ENCODE measurements around the gene NAV3. TPM values are rescaled to one million over a fixed set of nuclear protein-coding genes. Genes with fewer than 3 reads are reported as not detected.
A peak's percentile ranks its signal among the peaks of the same experiment; 100 is the strongest.

NAV3 gene
- total and polyA plus RNA-seq, 2 of the 4 experiments (the other 2 are of a cell fraction): 25.5 to 106 TPM

DNA sequence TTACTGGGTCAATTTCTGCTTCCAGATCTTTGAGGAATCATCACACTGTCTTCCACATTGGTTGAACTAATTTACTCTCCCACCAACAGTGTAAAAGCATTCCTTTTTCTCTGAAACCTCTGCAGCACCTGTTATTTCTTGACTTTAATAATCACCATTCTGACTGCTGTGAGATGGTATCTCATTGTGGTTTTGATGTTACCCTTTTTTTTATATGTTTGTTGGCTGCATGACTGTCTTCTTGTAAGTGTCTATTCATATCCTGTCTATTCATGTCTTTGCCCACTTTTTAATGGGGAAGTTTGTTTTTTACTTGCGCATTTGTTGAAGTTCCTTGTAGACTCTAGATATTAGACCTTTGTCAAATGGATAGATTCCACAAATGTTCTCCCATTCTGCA lies 324.9 kb downstream of the NAV3 start:
- TF ChIP-seq RCOR1 (IDR thresholded peaks at IDR 0.05; ENCODE audit: insufficient replicate concordance, low read length) (no peak), SMC3 (IDR thresholded peaks at IDR 0.05; ENCODE audit: low read depth, low read length) (no peak), RFX5 (IDR thresholded peaks at IDR 0.05; ENCODE audit: low read depth, low read length) (no peak), BHLHE40 (IDR thresholded peaks at IDR 0.05; ENCODE audit: low read depth, low read length) (no peak), NFE2L2 (IDR thresholded peaks at IDR 0.05; ENCODE audit: low read depth, low read length) (no peak), POLR2A (IDR thresholded peaks at IDR 0.05; ENCODE audit: low read depth, low read length) (no peak), MAZ (IDR thresholded peaks at IDR 0.05; ENCODE audit: borderline replicate concordance, low read depth, low read length) (no peak), FOS (IDR thresholded peaks at IDR 0.05; ENCODE audit: low read depth, low read length) (no peak), MXI1 (IDR thresholded peaks at IDR 0.05; ENCODE audit: borderline replicate concordance, low read depth, low read length) (no peak), CHD1 (IDR thresholded peaks at IDR 0.05; ENCODE audit: low read depth, low read length) (no peak), RAD21 (IDR thresholded peaks at IDR 0.05; ENCODE audit: low read length) (no peak), MAFK (IDR thresholded peaks at IDR 0.05; ENCODE audit: low read depth, low read length) (no peak), CEBPB (IDR thresholded peaks at IDR 0.05; ENCODE audit: low read depth, low read length) (no peak)
- TF ChIP-seq, protein P1, sequence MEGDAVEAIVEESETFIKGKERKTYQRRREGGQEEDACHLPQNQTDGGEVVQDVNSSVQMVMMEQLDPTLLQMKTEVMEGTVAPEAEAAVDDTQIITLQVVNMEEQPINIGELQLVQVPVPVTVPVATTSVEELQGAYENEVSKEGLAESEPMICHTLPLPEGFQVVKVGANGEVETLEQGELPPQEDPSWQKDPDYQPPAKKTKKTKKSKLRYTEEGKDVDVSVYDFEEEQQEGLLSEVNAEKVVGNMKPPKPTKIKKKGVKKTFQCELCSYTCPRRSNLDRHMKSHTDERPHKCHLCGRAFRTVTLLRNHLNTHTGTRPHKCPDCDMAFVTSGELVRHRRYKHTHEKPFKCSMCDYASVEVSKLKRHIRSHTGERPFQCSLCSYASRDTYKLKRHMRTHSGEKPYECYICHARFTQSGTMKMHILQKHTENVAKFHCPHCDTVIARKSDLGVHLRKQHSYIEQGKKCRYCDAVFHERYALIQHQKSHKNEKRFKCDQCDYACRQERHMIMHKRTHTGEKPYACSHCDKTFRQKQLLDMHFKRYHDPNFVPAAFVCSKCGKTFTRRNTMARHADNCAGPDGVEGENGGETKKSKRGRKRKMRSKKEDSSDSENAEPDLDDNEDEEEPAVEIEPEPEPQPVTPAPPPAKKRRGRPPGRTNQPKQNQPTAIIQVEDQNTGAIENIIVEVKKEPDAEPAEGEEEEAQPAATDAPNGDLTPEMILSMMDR (conservative IDR thresholded peaks at IDR 0.05; ENCODE audit: low read depth, low read length): no peak
- TF ChIP-seq, protein P2, sequence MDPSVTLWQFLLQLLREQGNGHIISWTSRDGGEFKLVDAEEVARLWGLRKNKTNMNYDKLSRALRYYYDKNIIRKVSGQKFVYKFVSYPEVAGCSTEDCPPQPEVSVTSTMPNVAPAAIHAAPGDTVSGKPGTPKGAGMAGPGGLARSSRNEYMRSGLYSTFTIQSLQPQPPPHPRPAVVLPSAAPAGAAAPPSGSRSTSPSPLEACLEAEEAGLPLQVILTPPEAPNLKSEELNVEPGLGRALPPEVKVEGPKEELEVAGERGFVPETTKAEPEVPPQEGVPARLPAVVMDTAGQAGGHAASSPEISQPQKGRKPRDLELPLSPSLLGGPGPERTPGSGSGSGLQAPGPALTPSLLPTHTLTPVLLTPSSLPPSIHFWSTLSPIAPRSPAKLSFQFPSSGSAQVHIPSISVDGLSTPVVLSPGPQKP (IDR thresholded peaks at IDR 0.05; ENCODE audit: borderline replicate concordance, low read depth, low read length): no peak
- TF ChIP-seq, protein P3, sequence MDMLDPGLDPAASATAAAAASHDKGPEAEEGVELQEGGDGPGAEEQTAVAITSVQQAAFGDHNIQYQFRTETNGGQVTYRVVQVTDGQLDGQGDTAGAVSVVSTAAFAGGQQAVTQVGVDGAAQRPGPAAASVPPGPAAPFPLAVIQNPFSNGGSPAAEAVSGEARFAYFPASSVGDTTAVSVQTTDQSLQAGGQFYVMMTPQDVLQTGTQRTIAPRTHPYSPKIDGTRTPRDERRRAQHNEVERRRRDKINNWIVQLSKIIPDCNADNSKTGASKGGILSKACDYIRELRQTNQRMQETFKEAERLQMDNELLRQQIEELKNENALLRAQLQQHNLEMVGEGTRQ (IDR thresholded peaks at IDR 0.05; ENCODE audit: low read depth, low read length): no peak
- intact Hi-C loops (cut with micrococcal nuclease): no loop called here
- Histone ChIP-seq H3K4me1 (ENCODE audit: control insufficient read depth, insufficient read depth, low read length) (peaks cover 3% of the 10 kb centered on the region; the same call in 1 of the 2 replicates), H2BK20ac (ENCODE audit: low read depth, low read length) (no peak overlapping the region), H2AK9ac (replicated peaks; ENCODE audit: low read depth, low read length, poor library complexity) (no peak overlapping the region), H3K36me3 (ENCODE audit: control insufficient read depth, insufficient read depth, low read length) (peaks cover 2% of the 10 kb centered on the region; the same call in 1 of the 2 replicates), H3K4me2 (ENCODE audit: low read depth, low read length) (no peak overlapping the region), H3K27ac (ENCODE audit: insufficient read depth, low read length) (no peak overlapping the region), H3K18ac (ENCODE audit: low read depth, low read length) (no peak overlapping the region), H4K91ac (ENCODE audit: insufficient read depth, low read depth, low read length) (no peak overlapping the region), H4K20me1 (ENCODE audit: insufficient read depth, low read length) (no peaks in the 10 kb centered on the region), H3K9me1 (ENCODE audit: insufficient read depth, low read length) (peaks cover 4% of the 10 kb centered on the region; the same call in 1 of the 2 replicates), H3K79me1 (ENCODE audit: low read depth in 1 of 2, low read length in 2 of 2) (peaks cover 0 to 4% of the 10 kb centered on the region in 2 experiments; a peak in 2 of 4 replicates), H3K56ac (ENCODE audit: extremely low read depth, insufficient read depth, low read length) (no peak overlapping the region), H2BK15ac (ENCODE audit: low read depth, low read length) (no peak overlapping the region), H3K23ac (ENCODE audit: low read depth, low read length) (no peak overlapping the region), H2AK5ac (ENCODE audit: low read depth, low read length) (no peak overlapping the region), H2BK5ac (ENCODE audit: low read depth, low read length, poor library complexity, severe bottlenecking) (no peak overlapping the region), H3K4ac (ENCODE audit: low read depth, low read length) (no peak overlapping the region), H3K14ac (replicated peaks; ENCODE audit: low read depth, low read length) (no peak overlapping the region), H4K5ac (ENCODE audit: low read depth, low read length) (no peak overlapping the region), H3K27me3 (ENCODE audit: control insufficient read depth, insufficient read depth, low read length) (no peaks in the 10 kb centered on the region), H2AFZ (replicated peaks; ENCODE audit: low read length, poor library complexity) (no peak overlapping the region), H3K9ac (ENCODE audit: low read depth, low read length) (no peak overlapping the region), H2BK120ac (ENCODE audit: low read depth, low read length) (no peak overlapping the region), H4K8ac (ENCODE audit: low read depth in 2 of 2, low read length in 2 of 2) (no peak overlapping the region), H3K4me3 (ENCODE audit: insufficient read depth, low read depth, low read length) (no peak overlapping the region), H3K9me3 (ENCODE audit: control insufficient read depth, insufficient read depth, low read length) (no peaks in the 10 kb centered on the region)
- ATAC-seq (ENCODE audit: low read depth) (no peak), DNase-seq (peak; percentile 7)
- BruUV-seq (replicated peaks): no TSS peak
- no CpG with 5 or more reads among the region's 1 CpG for WGBS, 2 experiments (ENCODE audit: extremely low coverage in 2 of 2, insufficient read length in 1 of 2)
- CTCF ChIA-PET: no interaction called here
- POLR2A ChIA-PET (ENCODE audit: unreplicated experiment): no interaction called here
- in situ Hi-C loops (cut with MboI; ENCODE audit: low sequenced_read_pairs): no loop called here
- dilution Hi-C loops (cut with HindIII; ENCODE audit: low sequenced_read_pairs, unreplicated experiment): no loop called here

Data from IMR-90 (cell line).